GM12872 (cell line): ENCODE measurements around the gene EPM2A.

ENCODE experiments used
- TF ChIP-seq, protein P1 (sequence below): IDR thresholded peaks from 3 replicates; pipeline ENCODE4 v1.5.1; 2011; ENCODE audit warnings: low read depth, mild to moderate bottlenecking, low read length, moderate library complexity; ENCODE audit not compliant: insufficient read depth

The EPM2A gene

DNA sequence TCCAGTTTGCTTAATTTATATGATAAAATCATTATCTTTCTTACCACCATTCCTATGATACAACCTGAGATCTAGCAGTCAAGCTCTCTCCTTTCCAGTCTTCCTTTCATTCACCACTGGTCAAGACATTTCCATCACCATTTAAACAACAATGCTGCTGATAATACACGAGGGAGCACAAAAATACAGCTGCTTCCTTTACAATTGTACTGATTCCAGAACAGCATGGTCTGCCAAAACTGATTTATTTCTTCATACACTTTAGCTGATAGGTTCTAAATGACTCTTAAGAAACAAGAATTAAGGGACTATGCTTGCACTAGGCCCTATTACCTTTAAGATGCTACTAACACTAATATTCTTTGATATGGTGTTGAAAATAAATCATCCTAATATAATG is 65.0 kb downstream of the EPM2A start:
- TF ChIP-seq, protein P1, sequence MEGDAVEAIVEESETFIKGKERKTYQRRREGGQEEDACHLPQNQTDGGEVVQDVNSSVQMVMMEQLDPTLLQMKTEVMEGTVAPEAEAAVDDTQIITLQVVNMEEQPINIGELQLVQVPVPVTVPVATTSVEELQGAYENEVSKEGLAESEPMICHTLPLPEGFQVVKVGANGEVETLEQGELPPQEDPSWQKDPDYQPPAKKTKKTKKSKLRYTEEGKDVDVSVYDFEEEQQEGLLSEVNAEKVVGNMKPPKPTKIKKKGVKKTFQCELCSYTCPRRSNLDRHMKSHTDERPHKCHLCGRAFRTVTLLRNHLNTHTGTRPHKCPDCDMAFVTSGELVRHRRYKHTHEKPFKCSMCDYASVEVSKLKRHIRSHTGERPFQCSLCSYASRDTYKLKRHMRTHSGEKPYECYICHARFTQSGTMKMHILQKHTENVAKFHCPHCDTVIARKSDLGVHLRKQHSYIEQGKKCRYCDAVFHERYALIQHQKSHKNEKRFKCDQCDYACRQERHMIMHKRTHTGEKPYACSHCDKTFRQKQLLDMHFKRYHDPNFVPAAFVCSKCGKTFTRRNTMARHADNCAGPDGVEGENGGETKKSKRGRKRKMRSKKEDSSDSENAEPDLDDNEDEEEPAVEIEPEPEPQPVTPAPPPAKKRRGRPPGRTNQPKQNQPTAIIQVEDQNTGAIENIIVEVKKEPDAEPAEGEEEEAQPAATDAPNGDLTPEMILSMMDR: no peak

DNA sequence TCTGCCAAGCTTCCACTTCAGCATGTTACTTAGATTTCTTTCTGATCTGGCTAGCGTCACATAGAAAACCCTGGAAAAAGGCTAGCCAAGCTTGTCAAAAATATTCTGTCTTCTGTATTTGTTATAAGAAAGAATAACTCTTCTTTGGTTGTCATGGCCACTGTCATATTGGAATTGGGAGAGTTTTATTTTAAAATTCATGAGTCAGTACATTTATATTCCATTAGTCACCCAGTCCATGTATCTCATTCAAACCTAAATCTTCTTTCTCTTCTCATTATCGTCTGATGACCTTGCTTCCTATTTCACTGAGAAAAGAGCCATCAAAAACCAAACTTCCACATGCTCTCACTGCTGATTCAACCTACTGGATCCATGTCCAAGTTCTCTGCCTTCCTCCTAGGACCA is 65.7 kb downstream of the EPM2A start:
- TF ChIP-seq, protein P1: no peak

DNA sequence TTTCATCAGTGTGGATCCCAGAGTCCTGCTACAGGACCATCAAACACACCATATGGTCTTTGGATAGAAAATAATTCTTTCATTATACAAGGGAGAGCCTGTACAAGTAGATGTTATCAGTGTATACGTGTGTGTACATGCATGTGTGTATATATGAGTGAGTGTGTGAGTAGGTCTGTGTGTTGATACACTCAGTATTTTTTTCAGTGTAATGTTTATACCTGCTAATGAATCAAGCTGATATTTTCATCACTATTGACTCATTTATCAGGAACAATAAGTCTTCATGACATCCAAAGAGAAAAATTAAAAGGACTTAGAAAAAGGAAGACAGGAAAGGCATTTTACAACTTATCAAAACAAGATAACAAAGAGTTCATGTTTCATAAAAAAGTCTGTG is 66.5 kb downstream of the EPM2A start:
- TF ChIP-seq, protein P1: no peak

DNA sequence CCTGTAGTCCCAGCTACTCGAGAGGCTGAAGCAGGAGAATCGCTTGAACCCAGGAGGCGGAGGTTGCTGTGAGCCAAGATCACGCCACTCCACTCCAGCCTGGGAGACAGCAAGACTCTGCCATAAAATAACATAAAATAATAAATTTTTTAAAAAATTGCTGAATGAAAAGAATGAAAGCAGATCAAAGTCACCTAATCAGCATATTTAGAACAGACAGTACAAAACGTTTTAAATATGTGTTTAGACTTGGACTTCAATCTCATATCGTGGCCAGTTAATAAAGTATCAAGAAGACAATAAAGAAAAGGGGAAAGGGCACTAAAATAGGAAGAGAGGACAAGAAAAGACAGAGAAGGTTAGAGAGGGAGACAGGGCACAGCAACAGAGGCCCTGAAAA is 74.6 kb downstream of the EPM2A start:
- TF ChIP-seq, protein P1: no peak

DNA sequence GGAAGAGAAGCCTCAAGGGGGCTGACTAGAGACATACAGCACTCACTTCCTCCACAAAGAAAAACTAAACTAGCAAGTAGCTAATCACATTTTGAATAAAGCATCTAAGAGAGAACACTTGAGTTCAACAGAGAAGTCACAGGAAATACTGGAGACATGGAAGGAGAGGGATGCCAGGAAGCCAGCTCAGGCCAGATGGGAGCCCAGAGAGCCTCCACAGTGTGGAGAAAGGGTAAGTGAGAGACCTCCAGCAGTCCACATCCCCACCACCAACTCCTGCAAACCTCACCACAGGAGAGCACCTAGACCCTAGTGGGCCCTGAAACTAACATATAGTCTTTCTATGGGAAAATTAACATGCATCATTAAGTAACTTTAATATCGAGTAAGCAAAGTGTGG is 79.2 kb downstream of the EPM2A start:
- TF ChIP-seq, protein P1: no peak

DNA sequence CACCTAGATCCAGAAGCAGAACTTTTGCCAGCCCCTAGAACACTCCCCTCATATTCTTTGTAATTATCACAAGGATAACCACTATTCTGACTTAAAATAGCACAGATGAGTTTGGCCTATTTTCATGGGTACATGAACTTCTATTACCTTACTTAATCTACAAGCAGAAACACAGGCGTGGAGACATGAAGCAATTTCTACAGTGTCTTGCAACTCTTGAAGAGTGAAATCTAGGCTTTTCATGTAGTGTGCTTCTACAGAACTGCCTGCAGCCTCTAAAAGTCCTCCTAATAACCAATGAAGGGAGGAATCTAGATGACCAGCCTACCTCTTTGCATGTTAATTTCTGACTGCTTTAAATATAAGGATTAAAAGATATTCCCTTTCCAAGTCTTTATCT is 82.7 kb downstream of the EPM2A start:
- TF ChIP-seq, protein P1: no peak

DNA sequence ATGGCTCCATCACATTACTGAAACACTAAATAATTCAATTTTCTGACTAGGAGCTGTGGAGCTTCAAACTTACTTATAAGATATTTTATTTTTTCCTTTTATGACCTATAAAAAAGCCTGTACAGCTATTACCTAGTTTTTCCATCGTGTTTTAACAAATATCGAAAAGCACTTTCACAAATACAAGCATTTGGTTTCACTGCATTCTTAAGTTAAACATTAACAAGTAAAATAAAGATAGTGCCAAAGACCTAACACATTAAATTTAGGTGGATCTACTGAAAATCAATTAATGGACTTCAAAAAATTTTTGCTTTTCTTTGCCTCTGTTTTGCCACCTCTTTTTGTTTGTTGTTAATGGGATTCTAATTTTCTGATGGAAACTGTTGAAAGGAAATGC is 83.3 kb downstream of the EPM2A start:
- TF ChIP-seq, protein P1: no peak

DNA sequence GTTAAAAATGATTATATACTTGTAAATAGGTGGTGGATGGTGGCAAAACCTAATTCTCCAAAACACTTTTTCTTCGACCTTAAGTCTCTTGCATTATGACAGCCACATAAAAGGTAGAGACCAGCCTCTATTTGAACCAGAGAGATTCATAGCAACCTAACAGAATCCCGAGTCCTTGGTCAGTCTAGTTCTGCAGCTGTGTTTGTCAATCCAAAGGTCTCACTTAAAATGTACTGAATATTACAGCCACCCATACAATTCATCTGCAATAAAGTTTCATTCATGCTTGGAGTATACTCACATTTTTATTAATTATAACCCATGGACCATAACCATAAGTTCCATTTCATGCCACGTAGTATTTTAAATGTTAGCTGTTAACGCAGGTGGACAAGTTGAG is 87.2 kb downstream of the EPM2A start:
- TF ChIP-seq, protein P1: no peak
